H1 (cell line): Measurements from ENCODE around the gene SHPK. TPM values are rescaled to one million over a fixed set of nuclear protein-coding genes. Genes with fewer than 3 reads are reported as not detected.
"Not testable (repeated sequence)": the region's sequence is repeated elsewhere in the genome, so short reads cannot be mapped to it uniquely, and the experiment has no call there.

Source experiments
- CTCF ChIA-PET: fragments of 300-600 bp; sonication (Branson Sonifier 250); formaldehyde crosslinking; loops from one replicate; lab custom pipeline; 2021; ENCODE audit not compliant: partially characterized antibody; lab: Charles Lee
- POLR2A ChIA-PET: fragments of 300-600 bp; sonication (Branson Sonifier 250); formaldehyde crosslinking; loops from one replicate; lab custom pipeline; 2021; ENCODE audit warnings: inconsistent platforms; ENCODE audit not compliant: partially characterized antibody; lab: Charles Lee
- DNase-seq, 2 experiments: peaks; one replicate each; pipeline versions ENCODE4 v3.0.0 to v3.0.0-alpha.2; 2010 to 2022; ENCODE audit warnings: low spot score in 2 of 2, low read depth in 1 of 2, mixed read lengths in 1 of 2
- FAIRE-seq: peaks from 2 replicates; lab custom pipeline; 2011; peaks lifted over from hg19 to GRCh38; lab: Jason Lieb, UNC
- H2AFZ ChIP-seq: 2 replicates; pipeline ENCODE4 v1.8.1; 2012; ENCODE audit warnings: low read length, inconsistent platforms
- H2AK5ac ChIP-seq: 2 replicates; pipeline ENCODE4 v1.6.1; 2013; ENCODE audit warnings: low read depth, low read length
- H2BK120ac ChIP-seq: replicated peaks from 2 replicates; pipeline ENCODE3; 2013; ENCODE audit warnings: low read depth, low read length, inconsistent platforms
- H2BK12ac ChIP-seq: 2 replicates; pipeline ENCODE4 v1.6.1; 2013; ENCODE audit warnings: low read depth, low read length
- H2BK15ac ChIP-seq: 2 replicates; pipeline ENCODE4 v1.6.1; 2013; ENCODE audit warnings: low read length
- H2BK20ac ChIP-seq: 2 replicates; pipeline ENCODE4 v1.6.1; 2013; ENCODE audit warnings: low read length
- H2BK5ac ChIP-seq: 2 replicates; pipeline ENCODE4 v1.6.1; 2013; ENCODE audit warnings: low read depth, low read length
- H3K14ac ChIP-seq: 2 replicates; pipeline ENCODE4 v1.6.1; 2013; ENCODE audit warnings: inconsistent platforms; ENCODE audit not compliant: insufficient read length
- H3K18ac ChIP-seq: 2 replicates; pipeline ENCODE4 v1.6.1; 2013; ENCODE audit warnings: low read length; ENCODE audit errors: extremely low read depth
- H3K23ac ChIP-seq: 2 replicates; pipeline ENCODE4 v1.6.1; 2013; ENCODE audit warnings: inconsistent platforms; ENCODE audit not compliant: insufficient read length
- H3K23me2 ChIP-seq: 2 replicates; pipeline ENCODE4 v1.6.1; 2013; ENCODE audit warnings: low read depth, low read length
- H3K27ac ChIP-seq: 2 replicates; pipeline ENCODE4 v1.6.1; 2011; ENCODE audit warnings: low read depth, low read length, inconsistent platforms
- H3K27me3 ChIP-seq, 4 experiments: replicated peaks in 1 of 4; 1 replicate in 1 of 4; 2 replicates in 3 of 4; pipeline versions ENCODE4 v1.6.1 to v1.8.1; 2011 to 2013; ENCODE audit warnings: low read length in 3 of 4, mild to moderate bottlenecking in 3 of 4, inconsistent platforms in 2 of 4, mixed read lengths in 2 of 4, moderate library complexity in 1 of 4; ENCODE audit not compliant: control insufficient read depth in 3 of 4, insufficient read depth in 3 of 4; ENCODE audit errors: extremely low read depth in 1 of 4
- H3K36me3 ChIP-seq, 4 experiments: 2 replicates each; pipeline versions ENCODE4 v1.6.1 to v1.8.1; 2011 to 2013; ENCODE audit warnings: mild to moderate bottlenecking in 4 of 4, low read length in 3 of 4, moderate library complexity in 2 of 4, control low read depth in 1 of 4, inconsistent platforms in 1 of 4; ENCODE audit not compliant: insufficient read depth in 4 of 4, control insufficient read depth in 2 of 4
- H3K4ac ChIP-seq: replicated peaks from 2 replicates; pipeline ENCODE3; 2013; ENCODE audit warnings: low read length, low read depth, mixed read lengths, inconsistent platforms; ENCODE audit not compliant: insufficient read length
- H3K4me1 ChIP-seq, 4 experiments: replicated peaks in 1 of 4; 1 replicate in 1 of 4; 2 replicates in 3 of 4; pipeline versions ENCODE4 v1.6.1 to v1.8.1; 2011 to 2013; ENCODE audit warnings: low read length in 3 of 4, inconsistent platforms in 2 of 4, mixed read lengths in 1 of 4; ENCODE audit not compliant: insufficient read depth in 4 of 4, control insufficient read depth in 3 of 4
- H3K4me2 ChIP-seq, 2 experiments: 2 replicates each; pipeline versions ENCODE4 v1.6.1 to v1.8.1; 2011 to 2013; ENCODE audit warnings: low read depth in 2 of 2, low read length in 2 of 2, control low read depth in 1 of 2, inconsistent platforms in 1 of 2, mild to moderate bottlenecking in 1 of 2; ENCODE audit not compliant: insufficient read depth in 1 of 2
- H3K4me3 ChIP-seq, 4 experiments: fragments of 200-600, 300-600 bp in 1 of 4; sonication (generic), shearing (Covaris generic), sonication (Bioruptor Twin) in 1 of 4; 2 replicates each; pipeline versions ENCODE4 v1.5.1 to v1.8.1; 2011 to 2016; ENCODE audit warnings: low read length in 4 of 4, low read depth in 3 of 4, control low read depth in 2 of 4, inconsistent platforms in 2 of 4, mild to moderate bottlenecking in 2 of 4, mixed read lengths in 1 of 4, moderate library complexity in 1 of 4; ENCODE audit not compliant: insufficient read depth in 2 of 4; ENCODE audit errors: extremely low read depth in 1 of 4
- H3K56ac ChIP-seq: replicated peaks from 2 replicates; pipeline ENCODE3; 2013; ENCODE audit warnings: low read depth, mild to moderate bottlenecking, mixed read lengths, low read length, inconsistent platforms; ENCODE audit not compliant: insufficient read length
- H3K79me1 ChIP-seq: 2 replicates; pipeline ENCODE4 v1.6.1; 2013; ENCODE audit warnings: low read depth, low read length, control low read depth
- H3K79me2 ChIP-seq, 2 experiments: 2 replicates each; pipeline versions ENCODE4 v1.6.1 to v1.8.1; 2012 to 2013; ENCODE audit warnings: low read length in 2 of 2, mild to moderate bottlenecking in 2 of 2, inconsistent platforms in 1 of 2; ENCODE audit not compliant: insufficient read depth in 2 of 2, control insufficient read depth in 1 of 2
- H3K9ac ChIP-seq, 4 experiments: replicated peaks in 1 of 4; 1 replicate in 1 of 4; 2 replicates in 3 of 4; pipeline versions ENCODE4 v1.6.1 to v1.8.1; 2011 to 2013; ENCODE audit warnings: low read depth in 3 of 4, low read length in 3 of 4, control low read depth in 2 of 4, mild to moderate bottlenecking in 2 of 4, moderate library complexity in 2 of 4, inconsistent platforms in 1 of 4; ENCODE audit errors: extremely low read depth in 1 of 4
- H3K9me3 ChIP-seq, 2 experiments: 2 replicates each; pipeline versions ENCODE4 v1.6.1 to v1.8.1; 2012 to 2013; ENCODE audit warnings: mild to moderate bottlenecking in 2 of 2, moderate library complexity in 2 of 2, control low read depth in 1 of 2, inconsistent platforms in 1 of 2, low read depth in 1 of 2, low read length in 1 of 2, mixed read lengths in 1 of 2; ENCODE audit not compliant: insufficient read depth in 2 of 2
- H4K20me1 ChIP-seq, 2 experiments: replicated peaks in 1 of 2; 2 replicates each; pipeline versions ENCODE3 to v1.8.1; 2011 to 2013; ENCODE audit warnings: inconsistent platforms in 2 of 2, low read length in 2 of 2, mild to moderate bottlenecking in 1 of 2; ENCODE audit not compliant: insufficient read depth in 2 of 2, control insufficient read depth in 1 of 2
- H4K5ac ChIP-seq: 2 replicates; pipeline ENCODE4 v1.6.1; 2013; ENCODE audit warnings: low read length, low read depth, mixed read lengths, inconsistent platforms; ENCODE audit not compliant: insufficient read length
- H4K8ac ChIP-seq: 2 replicates; pipeline ENCODE4 v1.8.0; 2013; ENCODE audit warnings: mild to moderate bottlenecking, moderate library complexity, low read length, inconsistent platforms; ENCODE audit not compliant: insufficient read depth; ENCODE audit errors: extremely low read depth
- H4K91ac ChIP-seq: replicated peaks from 2 replicates; pipeline ENCODE3; 2013; ENCODE audit warnings: low read length, mixed read lengths, inconsistent platforms; ENCODE audit not compliant: insufficient read length
- WGBS, 2 experiments: shearing (Covaris generic) in 1 of 2; methylation state at CpG; one replicate each; pipeline versions ENCODE4 v1.1.6 to v1.1.7; 2013 to 2015; ENCODE audit warnings: low lambda C conversion rate in 2 of 2, mixed read lengths in 2 of 2, inconsistent platforms in 1 of 2, low coverage in 1 of 2, missing lambda C conversion rate in 1 of 2; ENCODE audit not compliant: insufficient replicate concordance in 2 of 2, insufficient coverage in 1 of 2, insufficient read length in 1 of 2; ENCODE audit errors: extremely low coverage in 1 of 2, missing lambda C conversion rate in 1 of 2; 5-methylcytosine and 5-hydroxymethylcytosine counted together
- polyA plus RNA-seq, 7 experiments: library from polyadenylated mRNA; depleted of rRNA in 3 of 7; stranded (reverse) in 5 of 7; unstranded in 2 of 7; fragments of >200 nt in 5 of 7; fragments of 200-250 nt in 2 of 7; gene quantifications; 1 replicate in 5 of 7; 2 replicates in 1 of 7; 4 replicates in 1 of 7; pipeline versions ENCODE4 v1.2.1 to v1.2.3, GENCODE V29; 2011 to 2013; ENCODE audit warnings: missing spikeins in 2 of 7, mixed read lengths in 2 of 7
- total RNA-seq: library from RNA; stranded (reverse); fragmentation: NEBNext Ultra II Directional; extraction: Animal tissue kit (Norgen Biotek cat#: 25700); gene quantifications from 2 replicates; pipeline ENCODE4 v1.2.1, GENCODE V29; 2021

SHPK gene
- total and polyA plus RNA-seq, 2 of the 8 experiments (the other 6 are each of a cell fraction or from before 2014, with no cell fraction given): 28.6 to 36.7 TPM

DNA sequence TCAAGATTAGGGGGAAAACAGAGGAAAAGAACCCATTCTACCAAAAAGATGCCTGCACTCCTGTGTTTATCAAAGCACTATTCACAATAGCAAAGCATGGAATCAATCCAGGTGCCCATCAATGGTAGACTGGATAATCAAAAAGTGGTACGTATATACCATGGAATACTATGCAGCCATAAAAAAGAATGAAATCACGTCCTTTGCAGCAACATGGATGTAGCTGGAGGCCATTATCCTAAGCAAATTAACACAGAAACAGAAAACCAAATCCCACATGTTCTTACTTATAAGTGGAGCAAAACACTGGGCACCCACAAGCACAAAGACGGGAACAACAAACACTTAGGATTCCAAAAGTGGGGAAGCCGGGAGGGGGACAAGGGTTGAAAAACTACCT, 57.4 kb downstream of the SHPK start:
- H3K23ac ChIP-seq, H2BK20ac ChIP-seq, H4K20me1 ChIP-seq, H3K4me3 ChIP-seq, H2AFZ ChIP-seq, H2BK120ac ChIP-seq, H2BK15ac ChIP-seq, H3K9me3 ChIP-seq, H3K4ac ChIP-seq, H3K14ac ChIP-seq, H3K9ac ChIP-seq, H3K27ac ChIP-seq, H3K79me2 ChIP-seq, H3K23me2 ChIP-seq, CTCF ChIA-PET, FAIRE-seq, H3K56ac ChIP-seq, DNase-seq, H2BK12ac ChIP-seq, H3K36me3 ChIP-seq, H3K4me2 ChIP-seq, H3K79me1 ChIP-seq, H3K18ac ChIP-seq, H3K4me1 ChIP-seq, H4K91ac ChIP-seq, H4K8ac ChIP-seq, H2AK5ac ChIP-seq, H4K5ac ChIP-seq, H3K27me3 ChIP-seq, H2BK5ac ChIP-seq: not testable (repeated sequence)
- POLR2A ChIA-PET: interaction anchor here (1.1 kb wide), 1 partner anchor 13 kb away, joined by 4 read pairs; no protein-coding TSS in a partner anchor
- 91% methylated on average over 4 of the region's 4 CpGs; no CpG with 5 or more reads in 1 of the 2 experiments for WGBS, 2 experiments
